ENCODE data around the gene OR4N2.
"Not testable (repeated sequence)": the region's sequence is repeated elsewhere in the genome, so short reads cannot be mapped to it uniquely, and the experiment has no call there.

DNA sequence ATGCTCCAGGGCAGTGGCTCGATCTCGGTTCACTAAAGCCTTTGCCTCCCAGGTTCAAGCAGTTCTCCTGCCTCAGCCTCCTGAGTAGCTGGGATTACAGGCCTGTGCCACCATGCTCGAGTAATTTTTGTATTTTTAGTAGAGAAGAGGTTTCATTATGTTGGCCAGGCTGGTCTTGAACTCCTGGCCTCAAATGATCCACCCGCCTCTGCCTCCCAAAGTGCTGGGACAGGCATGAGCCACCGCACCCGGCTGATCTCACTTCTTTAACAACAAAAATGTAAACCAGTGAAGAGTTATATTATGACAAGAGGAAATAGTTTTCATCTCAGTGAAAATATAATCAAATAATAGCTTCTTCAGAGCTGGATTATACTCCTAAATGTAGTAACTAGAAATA is 16.3 kb upstream of the OR4N2 start:
- TF ChIP-seq, protein P1, sequence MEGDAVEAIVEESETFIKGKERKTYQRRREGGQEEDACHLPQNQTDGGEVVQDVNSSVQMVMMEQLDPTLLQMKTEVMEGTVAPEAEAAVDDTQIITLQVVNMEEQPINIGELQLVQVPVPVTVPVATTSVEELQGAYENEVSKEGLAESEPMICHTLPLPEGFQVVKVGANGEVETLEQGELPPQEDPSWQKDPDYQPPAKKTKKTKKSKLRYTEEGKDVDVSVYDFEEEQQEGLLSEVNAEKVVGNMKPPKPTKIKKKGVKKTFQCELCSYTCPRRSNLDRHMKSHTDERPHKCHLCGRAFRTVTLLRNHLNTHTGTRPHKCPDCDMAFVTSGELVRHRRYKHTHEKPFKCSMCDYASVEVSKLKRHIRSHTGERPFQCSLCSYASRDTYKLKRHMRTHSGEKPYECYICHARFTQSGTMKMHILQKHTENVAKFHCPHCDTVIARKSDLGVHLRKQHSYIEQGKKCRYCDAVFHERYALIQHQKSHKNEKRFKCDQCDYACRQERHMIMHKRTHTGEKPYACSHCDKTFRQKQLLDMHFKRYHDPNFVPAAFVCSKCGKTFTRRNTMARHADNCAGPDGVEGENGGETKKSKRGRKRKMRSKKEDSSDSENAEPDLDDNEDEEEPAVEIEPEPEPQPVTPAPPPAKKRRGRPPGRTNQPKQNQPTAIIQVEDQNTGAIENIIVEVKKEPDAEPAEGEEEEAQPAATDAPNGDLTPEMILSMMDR (IDR thresholded peaks at IDR 0.05), result not testable (repeated sequence)
- TF ChIP-seq POLR2A (IDR thresholded peaks at IDR 0.05), result not testable (repeated sequence)

Data from right lobe of liver (tissue), 4 donors.